NCI-H2029 treated with DMSO at 0.1 percent for 48 hours (cell line): ENCODE results near the gene COX6A2.
A peak's percentile ranks its signal among the peaks of the same experiment; 100 is the strongest.
"Not testable (repeated sequence)": the region's sequence is repeated elsewhere in the genome, so short reads cannot be mapped to it uniquely, and the experiment has no call there.

ENCODE experiments used
- DNase-seq: peaks from one replicate; lab custom pipeline; 2025; lab: John Stamatoyannopoulos, UW

Gene COX6A2

DNA sequence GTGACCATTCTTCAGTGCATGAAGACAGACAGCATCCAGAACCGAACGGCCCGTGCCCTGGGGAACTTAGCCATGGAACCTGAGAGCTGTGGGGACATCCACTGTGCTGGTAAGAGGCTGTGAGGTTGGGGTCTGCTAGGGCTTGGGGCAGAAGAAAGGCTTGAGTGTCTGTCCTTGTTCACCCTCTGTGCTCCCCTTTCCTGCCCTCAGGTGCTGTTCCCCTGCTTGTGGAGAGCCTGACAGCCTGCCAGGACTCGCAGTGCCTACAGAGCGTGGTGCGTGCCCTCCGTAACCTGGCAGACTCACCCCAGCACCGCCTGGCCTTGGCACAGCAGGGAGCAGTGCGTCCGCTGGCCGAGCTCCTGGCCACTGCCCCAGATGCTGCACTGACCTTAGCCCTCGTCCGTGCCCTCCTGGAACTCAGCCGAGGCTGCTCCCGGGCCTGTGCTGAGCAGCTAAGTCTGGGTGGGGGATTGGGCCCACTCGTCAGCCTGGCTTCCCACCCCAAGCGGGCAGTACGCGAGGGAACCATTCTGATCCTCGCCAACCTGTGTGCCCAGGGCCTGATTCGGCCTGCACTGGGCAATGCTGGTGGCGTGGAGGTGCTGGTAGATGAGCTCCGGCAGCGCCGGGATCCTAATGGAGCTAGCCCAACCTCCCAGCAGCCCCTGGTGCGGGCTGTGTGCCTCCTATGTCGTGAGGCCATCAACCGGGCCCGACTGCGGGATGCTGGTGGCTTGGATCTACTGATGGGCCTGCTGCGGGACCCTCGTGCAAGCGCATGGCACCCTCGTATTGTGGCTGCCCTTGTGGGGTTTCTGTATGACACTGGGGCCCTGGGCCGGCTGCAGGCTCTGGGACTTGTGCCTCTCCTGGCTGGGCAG, 34.0 kb upstream of the COX6A2 start:
- no peak for DNase-seq

DNA sequence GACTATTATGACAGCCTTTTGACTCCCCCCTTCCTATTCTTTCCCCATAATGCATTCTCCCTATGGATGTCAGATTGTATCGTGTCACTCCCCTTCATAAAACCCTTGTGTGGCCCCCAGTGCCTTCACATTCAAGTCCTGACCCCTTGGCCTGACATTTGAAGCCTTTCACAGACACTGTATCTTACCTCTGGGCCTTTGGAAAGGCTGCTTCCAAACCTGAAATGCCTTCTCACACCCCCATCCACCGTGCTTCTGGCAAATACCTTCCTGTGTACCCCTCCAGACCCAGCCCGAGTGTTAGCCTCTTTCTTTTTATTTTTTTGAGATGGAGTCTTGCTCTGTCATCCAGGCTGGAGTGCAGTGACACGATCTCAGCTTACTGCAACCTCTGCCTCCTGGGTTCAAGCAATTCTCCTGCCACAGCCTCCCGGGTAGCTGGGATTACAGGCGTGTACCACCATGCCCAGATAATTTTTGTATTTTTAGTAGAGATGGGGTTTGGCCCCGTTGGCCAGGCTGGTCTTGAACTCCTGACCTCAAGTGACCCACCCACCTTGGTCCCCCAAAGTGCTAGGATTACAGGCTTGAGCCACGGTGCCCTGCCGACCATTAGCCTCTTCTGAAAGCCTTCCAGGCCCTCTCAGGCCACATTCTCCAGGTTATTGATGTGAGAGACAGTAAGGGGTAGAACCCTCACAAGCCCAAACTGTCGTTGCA, 33.2 kb upstream of the COX6A2 start:
- DNase-seq: no peak

DNA sequence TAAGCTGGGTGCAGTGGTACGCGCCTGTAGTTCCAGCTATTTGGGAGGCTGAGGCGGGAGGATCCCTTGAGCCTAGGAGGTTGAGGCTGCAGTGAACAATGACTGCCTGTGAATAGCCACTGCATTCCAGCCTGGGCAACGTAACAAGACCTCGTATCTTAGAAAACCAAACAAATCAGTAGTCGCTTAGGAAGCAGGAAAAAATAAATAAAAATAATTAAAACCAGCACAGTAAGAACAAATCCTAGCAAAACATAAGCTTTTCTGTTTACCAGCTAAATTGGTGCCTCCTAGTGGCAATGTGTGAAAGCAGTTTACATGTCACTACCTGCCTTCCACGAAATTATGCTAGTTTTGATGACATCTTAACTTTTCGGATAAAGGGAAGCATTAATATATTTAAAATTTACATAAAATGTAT, 32.4 kb upstream of the COX6A2 start:
- no peak for DNase-seq

DNA sequence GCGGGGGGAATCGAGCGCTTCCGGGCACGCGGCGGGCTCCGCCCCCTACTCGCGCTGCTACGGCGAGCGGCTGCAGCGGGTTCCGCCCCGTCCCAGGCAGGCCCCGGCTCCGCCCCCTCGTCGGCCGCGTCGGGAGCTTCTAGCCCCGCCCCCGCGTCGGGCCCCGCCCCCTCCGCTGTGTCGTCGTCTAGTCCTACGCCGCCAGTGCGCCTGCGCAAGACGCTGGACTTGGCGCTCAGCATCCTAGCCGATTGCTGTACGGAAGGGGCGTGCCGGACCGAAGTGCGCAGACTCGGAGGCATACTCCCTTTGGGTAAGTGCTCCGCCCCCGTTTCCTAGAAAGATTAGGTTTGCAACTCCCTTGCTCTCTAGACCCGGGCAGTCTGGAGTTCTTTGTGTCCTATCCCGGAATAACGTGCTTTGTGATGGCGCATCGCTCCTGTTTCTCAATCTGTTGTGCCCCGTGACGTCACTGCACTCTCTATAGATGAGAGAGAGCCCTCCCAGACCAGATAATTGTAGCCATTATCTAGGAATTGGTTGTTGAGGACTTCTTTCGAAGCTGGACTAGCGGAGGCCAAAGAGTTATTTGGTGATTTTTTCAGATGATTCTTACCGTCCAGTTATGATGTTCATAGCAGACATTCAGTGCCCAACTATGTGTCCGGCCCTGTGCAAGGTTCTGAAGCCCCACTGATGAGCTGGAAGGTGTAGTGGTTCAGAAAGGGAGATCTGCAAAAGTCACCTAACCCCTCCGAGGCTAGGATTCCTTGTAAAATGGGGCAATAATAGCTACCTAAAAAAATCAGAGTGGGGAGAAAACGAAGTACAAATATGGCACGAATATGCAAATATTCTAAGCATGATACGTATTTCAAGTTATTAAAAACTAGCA, 31.8 kb upstream of the COX6A2 start:
- DNase-seq: peak; percentile 89

DNA sequence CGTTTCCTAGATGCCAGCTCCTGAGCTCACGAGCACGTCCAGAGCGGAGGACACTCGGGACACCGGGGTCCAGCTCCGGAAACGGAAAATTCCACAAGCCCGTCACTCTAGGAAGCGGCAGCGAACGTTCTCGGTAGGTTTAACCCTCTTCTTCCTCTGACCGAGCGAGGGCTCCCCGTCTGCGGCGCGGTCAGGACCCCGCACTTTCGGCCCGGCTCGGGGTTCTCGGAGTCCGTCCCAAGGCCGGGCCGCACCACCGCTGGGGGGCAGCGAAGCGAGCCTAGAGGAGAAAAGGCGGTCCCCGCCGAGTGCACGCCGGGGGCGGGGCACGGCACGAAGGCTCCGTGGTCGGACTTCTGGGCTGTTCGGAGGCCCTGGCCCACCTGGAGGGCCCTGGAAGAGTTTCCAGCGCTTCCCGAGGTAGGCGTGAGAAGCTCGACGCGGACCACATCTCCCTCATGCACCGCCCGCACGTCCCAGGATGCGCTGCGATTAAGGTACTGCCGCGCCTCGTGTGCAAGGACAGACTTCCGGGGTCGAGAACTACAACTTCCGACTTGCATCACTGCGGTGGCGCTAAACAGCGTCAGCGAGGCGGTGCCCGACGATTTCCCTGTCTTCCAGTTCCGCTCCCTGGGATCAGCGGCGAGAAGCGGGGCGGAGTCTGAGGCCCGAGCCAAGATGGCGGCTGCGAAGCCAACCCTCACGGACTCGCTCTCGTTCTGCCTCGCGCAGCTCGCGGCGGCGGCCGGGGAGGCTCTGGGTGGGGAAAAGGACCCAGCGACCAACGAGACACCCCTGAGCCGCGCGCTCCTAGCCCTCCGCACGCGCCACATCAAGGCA, 30.9 kb upstream of the COX6A2 start, which contains the start of gene ARMC5:
Gene ARMC5, plus strand, starts transcription at position 658 of the 843 bp plus-strand sequence. Its CDS starts 24 bp downstream, at position 682.
- DNase-seq: peak; percentile 75

DNA sequence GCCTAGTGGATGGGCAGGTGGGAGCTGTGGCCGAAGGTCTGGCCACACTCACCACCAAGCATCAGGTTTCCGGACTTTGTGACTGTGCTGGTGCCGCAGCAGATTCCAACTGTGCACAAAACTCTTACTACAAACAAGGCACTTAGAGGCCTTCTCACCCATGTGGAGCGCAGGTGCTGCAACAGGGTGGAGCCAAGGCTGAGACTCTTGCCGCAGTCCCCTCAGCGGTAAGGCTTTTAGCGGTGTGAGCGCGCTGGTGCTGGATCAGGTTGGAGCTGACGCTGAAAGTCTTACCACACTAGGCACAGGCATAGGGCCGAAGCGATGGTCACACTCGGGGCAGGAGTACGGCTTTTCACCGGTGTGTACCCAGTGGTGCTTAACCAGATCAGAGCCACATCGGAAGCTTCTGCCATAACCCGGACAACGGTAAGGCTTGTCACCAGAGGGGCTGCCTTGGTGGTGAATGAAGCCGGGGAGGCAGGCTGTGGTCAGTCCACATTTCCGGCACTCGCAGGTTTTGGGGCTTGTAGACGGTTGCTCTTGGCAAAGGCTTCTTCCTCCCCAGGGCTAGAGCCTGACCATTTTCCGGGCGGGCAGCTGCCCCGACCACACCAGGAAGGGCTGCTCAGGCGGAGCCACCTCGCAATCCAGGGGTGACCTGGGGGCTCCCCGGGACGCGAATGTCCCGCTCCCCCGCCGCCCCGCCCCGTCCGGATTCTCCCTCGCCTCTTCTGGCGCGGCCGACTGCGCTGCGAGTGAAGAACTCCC, 30.1 kb upstream of the COX6A2 start:
- DNase-seq: no peak

DNA sequence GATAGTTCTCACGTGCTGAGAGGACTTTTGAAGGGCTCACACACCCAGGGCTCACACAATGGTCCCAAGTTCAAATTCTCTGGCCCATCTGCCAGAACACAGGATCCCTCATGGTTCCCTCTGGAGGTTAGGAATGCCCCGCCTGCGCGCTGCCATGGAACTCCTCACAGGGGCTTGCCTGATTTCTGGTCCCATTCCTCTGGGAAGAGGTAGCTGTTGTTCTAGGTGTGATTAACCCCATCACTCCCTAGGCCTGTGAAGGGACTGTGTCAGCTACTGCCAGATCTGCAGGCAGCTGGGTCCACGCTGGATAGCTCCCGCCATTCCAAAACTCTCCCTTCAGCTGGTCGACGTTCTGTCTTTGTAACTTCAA, 28.8 kb upstream of the COX6A2 start:
- DNase-seq: no peak

DNA sequence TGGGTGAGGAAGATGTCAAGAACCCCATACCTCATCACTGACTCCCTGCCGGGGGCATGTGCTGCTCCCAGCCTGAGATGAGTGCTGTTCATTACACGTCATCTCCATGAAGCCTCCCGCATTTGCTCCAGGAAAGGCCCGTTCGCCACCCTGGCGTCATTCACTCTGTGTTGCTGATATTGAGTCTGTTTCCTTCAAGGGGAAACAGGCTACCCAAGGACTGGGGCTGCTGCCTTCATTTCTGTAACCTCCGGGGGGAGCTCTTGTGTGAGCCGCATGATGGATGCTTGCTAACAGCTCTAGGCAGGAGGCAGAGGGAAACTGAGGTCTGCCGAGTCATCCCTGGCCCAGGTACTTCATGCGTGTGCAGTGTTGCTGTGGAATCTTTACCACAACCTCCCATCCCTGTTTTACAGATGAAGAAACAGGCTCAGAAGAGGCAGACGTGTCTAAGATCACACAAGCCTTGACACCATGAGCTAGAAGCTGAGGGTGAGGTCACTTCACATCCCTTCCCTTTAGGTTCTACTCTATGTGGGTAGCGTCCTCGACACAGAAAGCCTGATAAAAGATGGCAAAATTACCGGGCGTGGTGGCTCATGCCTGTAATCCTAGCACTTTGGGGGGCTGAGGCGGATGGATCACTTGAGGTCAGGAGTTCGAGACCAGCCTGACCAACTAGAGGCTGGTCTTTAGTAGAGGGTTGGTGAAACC, 27.6 kb upstream of the COX6A2 start:
- no peak for DNase-seq

DNA sequence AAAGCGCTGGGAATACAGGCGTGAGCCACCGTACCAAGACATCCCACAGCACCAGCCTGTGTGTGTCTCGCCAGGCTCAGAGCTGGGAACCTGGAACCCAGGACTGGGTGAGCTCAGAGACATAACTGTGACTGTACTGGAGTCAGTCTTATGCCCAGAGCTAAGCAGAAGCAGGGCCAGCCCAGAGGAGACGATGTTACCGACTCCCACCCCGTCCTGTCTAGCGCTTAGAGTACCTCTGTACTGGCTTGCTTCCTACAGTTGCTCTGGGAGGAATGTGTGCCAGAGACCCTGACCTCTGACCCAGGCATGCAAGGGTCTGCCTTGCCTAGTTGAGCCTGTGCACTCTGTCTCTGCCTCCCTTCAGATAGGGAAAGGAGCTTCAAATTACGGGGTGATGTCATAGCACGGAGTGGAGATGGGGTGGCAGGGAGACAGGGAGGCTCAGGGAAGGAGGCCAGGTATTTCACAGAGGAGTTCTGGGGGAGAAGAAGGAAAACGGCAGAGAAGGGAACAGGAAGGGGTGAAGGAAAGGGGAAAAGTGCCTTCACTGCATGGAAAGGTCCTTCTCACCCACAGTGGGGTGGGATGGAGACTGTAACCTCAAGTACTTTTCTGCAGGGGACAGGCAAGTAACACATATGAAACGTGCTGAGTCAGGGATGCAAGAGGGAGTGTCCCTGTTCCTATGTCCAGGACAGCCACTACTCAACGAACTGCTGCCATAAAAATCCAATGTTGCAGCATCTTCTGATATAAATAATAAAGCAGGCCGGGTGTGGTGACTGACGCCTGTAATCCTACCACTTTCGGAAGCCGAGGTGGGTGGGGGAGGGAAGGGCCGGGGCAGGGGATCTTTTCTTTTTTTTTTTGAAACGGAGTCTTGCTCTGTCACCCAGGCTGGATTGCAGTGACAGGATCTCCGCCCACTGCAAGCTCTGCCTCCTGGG, 25.4 kb upstream of the COX6A2 start:
- DNase-seq: no peak

DNA sequence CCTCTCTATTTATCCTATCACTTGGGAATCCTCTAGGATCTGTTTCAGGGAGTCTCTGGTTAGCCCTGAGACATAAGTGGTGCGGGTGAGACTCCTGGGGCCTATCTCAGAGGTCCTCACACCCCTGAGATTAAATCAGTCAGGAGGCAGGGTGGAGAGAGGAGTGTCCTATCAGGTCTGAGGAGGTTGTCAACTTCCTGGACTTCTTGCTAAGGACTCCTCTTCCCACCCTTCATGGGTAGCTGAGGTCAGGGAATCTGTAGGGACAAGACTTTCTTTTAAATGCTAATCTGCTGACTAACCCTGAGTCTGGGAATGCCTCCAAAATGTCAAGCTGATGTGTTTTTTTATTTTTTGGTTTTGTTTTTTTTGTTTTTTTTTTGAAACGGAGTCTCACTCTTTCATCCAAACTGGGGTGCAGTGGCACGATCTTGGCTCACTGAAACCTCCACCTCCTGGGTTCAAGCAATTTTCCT, 24.5 kb upstream of the COX6A2 start:
- DNase-seq: no peak

DNA sequence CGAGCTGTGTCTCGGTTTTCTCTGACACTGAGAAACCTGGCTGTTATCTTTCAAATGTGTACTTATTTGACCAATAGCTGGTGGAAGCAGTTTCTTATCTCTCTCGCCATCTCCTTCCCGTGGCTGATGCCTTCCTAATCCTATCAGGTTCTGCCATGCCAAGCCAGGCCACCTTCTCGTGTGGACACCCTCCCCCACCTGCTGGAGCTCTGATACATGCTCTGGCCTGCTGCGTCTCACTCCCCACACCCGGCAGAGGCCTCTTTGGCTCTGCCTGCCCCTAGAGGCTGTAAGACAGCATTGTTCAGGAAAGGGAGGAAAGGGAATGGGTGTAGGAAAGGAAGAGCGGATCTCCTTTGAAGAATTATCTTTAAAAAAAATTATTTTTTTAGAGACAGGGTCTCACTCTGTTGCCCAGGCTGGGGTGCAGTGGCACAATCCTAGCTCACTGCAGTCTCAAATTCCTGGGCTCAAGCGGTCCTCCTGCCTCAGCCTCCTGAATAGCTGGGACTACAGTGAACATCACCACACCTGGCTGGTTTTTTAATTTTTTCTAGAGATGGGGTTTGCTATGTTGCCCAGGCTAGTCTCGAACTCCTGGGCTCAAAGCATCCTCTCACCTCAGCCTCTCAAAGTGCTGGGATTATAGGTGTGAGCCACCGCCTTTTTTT, 23.7 kb upstream of the COX6A2 start:
- DNase-seq: no peak

DNA sequence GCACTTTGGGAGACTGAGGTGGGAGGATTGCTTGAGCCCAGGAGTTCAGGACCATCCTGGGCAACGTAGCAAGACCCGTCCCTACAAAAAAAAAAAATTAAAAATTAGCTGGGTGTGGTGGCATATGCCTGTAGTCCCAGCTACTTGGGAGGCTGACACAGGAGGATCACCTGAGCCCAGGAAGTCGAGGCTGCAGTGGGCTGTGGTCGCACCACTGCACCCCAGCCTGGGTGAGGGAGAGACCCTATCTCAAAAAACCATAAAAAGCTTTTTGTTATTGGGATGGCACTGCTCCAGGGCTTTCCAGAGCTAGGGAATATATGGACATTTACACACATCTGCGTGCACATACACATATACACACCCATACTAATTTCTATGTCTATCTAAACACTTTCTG, 23.0 kb upstream of the COX6A2 start:
- no peak for DNase-seq

DNA sequence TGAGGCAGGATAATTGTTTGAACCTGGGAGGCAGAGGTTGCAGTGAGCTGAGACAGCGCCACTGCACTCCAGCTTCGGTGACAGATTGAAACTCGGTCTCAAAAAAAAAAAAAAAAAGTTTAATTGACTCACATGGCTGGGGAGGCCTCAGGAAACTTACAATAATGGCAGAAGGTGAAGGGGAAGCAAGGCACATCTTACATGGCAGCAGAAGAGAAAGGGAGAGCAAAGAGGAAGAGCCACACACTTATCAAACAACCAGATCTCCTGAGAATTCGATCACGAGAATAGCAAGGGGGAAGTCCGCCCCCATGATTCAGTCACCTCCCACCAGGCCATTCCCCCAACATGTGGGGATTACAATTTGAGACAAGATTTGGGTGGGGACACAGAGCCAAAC, 17.8 kb upstream of the COX6A2 start:
- not testable (repeated sequence) for DNase-seq

DNA sequence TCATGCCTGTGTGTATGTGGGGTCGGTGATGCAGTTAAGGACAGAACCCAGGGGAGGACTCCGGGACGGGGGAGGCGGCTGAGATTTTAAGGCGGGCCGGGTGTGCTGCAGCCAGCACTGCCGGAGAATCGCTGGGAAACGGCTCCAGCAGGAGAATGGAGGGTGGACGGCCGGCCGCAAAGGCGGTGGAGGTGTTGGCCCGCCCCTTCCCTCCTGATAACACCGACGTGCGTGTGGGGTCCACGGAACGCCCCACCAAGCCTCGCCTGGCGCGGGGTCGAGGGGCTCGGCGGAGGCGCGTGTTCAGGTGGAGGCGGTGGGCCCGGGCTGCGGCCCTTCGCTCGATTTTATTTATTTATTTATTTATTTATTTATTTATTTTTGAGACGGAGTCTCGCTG, 13.8 kb upstream of the COX6A2 start:
- DNase-seq: no peak

DNA sequence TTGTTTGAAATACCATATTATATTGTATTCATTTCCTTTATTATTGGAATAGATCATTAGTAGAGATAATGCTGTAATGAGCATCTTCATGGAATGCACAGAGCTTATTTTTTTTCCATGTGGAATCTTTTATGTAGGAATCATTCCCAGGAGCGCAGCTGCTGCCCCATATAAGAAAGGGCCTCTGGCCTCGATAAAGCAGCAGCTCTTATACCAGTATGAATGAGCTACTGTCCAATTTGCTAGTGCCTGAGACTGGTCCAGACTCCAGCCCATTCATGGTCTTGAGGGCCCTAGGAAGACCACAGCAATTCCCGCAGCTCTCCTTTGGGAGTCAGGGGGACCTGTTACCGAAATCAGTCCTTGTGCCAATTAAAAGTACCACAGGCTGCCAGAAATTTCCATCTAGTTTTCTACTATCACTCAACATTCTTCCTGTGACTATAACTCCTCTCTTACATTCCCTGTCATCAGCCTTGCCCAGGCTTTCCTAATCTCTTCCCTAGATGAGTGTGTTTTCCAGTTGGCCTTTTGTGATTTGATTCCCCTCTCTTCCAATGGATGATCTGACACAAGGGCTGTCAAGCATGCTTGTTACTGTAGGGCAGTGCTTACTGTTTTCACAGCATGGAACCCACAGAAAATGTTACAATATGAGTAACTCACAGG, 12.5 kb upstream of the COX6A2 start:
- DNase-seq: no peak

DNA sequence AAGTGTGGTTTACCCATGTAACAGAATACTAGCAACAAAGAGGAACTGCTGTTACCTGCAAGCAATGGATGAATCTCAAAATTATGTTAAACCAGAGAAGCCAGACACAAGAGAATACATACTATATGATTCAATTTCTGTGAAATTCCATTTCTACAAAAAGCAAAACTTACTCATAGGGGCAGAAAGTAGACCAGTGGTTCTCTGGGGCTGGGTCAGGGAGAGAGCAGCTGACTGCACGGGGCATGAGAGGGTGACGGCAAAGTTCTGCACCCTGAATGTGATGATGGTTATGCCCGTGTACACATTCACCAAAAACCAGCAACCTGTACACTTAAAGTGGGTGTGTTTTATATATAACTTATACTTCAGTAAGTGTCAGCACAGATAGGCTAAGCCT, 11.4 kb upstream of the COX6A2 start:
- no peak for DNase-seq

DNA sequence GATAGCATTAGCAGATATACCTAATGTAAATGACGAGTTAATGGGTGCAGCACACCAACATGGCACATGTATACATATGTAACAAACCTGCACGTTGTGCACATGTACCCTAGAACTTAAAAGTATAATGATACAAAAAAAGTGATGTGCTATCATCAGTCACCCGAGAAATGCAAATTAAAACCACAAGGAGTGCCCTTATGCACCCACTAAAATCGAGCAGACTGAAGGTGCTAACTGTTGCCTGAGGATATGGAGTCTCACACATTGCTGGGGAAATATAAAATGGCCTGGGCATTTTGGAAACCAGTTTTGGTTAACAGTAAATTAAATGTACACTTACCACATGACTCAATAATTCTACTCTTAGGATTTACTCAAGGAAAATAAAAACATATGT, 10.9 kb upstream of the COX6A2 start:
- not testable (repeated sequence) for DNase-seq
